ENCODE measurements around the gene MAOB.
"Not testable (repeated sequence)": the region's sequence is repeated elsewhere in the genome, so short reads cannot be mapped to it uniquely, and the experiment has no call there.

The MAOB gene

GRCh38 chrX:43750248-43750676 lies 132.0 kb downstream of the MAOB start:
- peak; percentile 70 for DNase-seq

DNA sequence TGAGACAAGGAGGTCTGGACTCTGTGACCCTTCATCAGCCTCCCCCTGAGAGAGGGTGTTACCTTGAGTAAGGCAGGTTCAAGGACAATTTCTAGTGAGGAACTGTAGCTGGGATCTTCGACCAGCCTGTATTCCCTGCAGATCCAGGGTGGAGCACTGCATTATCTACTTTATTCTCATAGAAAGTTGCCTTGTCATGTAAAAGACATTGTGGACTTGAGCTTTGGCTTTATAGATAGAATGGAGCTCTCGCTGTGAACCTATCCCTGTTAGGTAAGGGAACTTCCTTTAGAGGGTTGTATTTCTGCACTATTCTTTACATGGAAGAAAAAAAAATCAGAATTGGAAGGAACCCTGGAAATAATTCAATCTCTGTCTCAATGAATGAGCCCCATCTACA lies 134.8 kb downstream of the MAOB start:
- no peak for DNase-seq

DNA sequence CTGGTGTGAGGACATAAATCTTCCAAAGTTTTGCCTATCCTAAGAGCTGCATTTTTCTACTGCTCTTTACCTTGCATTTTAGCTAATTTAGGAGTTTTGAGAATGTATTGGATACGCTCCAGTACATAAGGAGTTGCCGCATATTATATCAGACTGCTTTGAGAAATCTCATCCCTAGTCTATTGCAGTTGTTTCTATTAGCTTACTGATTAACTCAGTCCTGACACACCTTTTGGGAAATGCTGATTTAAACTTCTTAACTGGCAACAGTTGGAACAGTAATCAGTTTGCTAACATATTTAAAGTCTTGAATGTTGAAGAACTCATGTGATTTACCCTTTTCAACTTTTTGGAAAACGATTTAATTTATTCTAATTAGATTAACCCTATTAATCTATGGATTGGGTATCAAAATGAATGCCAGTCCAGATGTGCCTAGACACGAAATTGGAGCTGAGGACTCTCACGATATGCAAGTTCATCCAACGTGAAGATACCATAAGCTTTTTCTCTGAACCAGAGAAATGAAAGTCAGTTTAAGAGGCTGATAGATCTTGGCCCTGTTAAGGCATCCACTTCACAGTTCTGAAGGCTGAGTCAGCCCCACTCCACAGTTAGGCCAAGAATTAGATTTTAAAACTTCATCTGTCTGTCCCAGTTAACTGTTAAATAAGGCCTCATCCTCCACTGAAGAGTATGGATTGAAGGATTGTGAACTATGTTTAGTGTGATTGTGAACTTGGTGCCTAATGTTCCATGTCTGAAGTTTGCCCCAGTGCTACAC lies 136.1 kb downstream of the MAOB start:
- no peak for DNase-seq

GRCh38 chrX:43744284-43744683 lies 138.0 kb downstream of the MAOB start:
- DNase-seq = no peak

- DNase-seq = no peak
Measured at GRCh38 chrX:43743100-43743822, 139.0 kb downstream of the MAOB start.

DNA sequence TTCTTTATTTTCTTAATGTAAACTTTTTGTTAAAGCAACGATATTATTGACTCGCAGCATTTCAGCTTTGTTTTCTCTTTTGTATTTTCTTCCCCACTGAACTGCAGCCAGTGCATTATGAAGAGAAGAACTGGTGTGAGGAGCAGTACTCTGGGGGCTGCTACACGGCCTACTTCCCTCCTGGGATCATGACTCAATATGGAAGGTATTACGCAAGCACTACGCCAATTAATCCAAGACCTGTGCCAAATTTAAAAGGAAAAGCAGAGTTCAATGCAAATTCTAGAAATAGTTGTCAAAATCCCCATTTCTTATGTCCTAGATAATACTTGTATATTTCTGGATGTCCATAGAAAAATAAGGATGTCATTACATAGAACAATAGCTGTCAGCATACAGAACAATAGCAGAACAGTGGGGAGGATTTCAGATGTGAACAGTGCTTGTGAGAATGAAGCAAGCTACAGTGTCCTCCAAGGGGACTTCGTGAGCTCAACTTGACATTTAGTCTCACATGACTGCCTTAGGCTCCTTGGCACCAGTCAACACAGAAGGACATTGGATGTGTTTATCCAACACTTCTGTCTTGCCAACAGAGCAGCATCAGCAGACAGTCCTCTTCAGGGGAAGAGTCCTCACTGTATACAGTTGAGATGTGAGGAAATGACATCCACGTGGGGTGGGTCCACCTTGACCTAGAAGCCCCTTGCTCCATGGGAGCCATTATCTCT lies 140.2 kb downstream of the MAOB start:
- DNase-seq = no peak

- no peak for DNase-seq
Measured at GRCh38 chrX:43735957-43736356, 146.3 kb downstream of the MAOB start.

DNA sequence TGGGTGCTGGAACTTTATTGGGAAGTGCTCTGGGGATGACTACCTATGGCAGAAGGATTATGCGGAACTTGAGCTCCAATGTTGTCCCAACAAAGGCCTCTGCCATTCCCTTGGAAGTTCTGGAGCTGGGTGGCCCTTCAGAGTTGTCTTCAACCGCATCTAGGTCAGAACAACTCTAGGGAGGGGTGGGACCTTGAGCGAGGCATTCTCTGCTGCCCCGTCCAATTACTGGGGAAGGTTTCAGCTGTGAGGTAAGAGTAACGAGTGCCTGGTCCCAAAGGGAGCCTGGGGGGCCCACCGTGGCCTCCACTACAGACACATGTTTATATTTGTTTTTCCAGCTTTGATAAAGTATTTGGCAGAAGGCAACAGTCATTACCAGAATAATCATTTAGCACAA lies 146.7 kb downstream of the MAOB start:
- no peak for DNase-seq

- no peak for DNase-seq
Measured at GRCh38 chrX:43734444-43734843, 147.8 kb downstream of the MAOB start.

DNA sequence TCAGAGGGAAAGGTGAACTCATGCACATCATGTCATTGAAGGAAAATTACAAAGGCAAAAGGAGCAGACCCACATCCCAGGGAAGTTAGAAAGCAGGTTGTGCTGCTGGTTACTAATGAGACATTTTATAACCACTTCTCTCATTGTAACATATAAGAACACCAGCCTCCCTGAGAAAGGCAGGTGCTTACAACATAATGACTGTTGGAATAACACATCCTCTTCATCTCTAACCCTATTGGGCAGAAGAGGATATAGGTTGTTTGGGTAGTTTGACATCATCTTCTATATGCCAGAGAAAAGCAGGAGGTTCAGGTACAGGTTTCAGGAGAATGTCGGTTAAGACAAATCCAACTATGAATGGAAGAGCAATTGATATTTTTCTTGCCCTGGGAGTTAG lies 148.6 kb downstream of the MAOB start:
- DNase-seq = no peak

- DNase-seq = no peak
Measured at GRCh38 chrX:43731086-43731485, 151.2 kb downstream of the MAOB start.

- DNase-seq = no peak
Measured at GRCh38 chrX:43728966-43729365, 153.3 kb downstream of the MAOB start.

DNA sequence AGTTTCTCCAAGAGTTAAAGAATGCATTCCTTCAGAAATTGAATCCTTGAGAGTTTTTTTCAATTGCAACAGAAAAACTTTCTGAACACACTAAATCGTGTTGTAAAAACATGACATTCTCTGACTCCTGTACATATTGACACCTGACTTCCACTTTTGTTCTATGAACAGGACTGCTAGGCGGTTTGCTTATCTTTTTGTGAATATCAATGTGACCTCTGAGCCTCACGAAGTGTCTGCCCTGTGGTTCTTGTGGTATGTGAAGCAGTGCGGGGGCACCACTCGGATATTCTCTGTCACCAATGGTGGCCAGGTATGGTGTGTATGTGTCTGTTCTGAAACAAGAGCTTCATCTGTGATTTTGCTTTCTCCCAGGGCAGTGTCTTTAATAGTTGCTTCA lies 154.2 kb downstream of the MAOB start:
- DNase-seq = peak; percentile 2

DNA sequence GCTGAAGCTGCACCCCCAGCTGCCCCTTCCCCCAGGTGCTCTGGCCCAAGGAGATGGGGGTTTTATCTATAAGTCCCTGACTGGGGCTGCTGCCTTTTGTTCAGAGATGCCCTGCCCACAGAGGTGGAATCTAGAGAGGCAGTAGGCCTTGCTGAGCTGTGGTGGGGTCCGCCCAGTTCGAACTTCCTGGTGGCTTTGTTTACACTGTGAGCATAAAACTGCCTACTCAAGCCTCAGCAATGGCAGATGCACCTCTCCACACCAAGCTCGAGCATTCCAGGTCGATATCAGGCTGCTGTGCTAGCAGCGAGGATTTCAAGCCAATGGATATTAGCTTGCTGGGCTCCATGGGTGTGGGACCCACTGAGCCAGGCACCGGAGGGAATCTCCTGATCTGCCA lies 155.0 kb downstream of the MAOB start:
- DNase-seq = not testable (repeated sequence)

DNA sequence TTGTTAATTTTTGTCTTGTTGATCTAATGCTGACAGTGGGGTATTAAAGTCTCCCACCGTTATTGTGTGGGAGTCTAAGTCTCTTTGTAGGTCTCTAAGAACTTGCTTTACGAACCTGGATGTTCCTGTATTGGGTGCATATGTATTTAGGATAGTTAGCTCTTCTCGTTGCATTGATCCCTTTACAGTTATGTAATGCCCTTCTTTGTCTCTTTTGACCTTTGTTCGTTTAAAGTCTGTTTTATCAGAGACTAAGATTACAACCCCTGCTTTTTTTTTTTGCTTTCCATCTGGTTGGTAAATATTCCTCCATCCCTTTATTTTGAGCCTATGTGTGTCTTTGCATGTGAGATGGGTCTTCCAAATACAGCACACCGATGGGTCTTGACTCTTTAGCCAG lies 157.0 kb downstream of the MAOB start:
- not testable (repeated sequence) for DNase-seq

DNA sequence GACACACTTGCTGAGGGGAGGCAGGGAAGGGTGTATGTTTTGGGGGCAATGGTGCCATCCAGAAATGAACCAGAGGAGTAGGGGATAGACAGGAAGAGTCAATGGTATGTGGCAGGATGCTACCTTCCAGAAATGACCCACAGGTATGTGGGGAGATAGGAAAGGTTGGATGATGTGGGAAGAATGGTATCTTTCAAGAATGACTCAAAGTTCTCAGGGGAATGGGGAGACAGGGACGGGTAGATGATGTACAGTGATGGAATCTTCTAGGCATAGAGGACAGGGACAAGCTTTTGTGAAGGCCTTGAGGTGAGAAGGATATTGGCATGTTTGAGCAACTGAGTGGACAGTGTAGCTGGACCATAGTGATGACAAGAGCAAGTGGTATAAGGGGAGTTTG lies 161.3 kb downstream of the MAOB start:
- no peak for DNase-seq

GRCh38 chrX:43720082-43720481 lies 162.2 kb downstream of the MAOB start:
- no peak for DNase-seq

GRCh38 chrX:43718956-43719355 lies 163.3 kb downstream of the MAOB start:
- DNase-seq = no peak

GRCh38 chrX:43718546-43718945 lies 163.7 kb downstream of the MAOB start:
- DNase-seq = no peak

GRCh38 chrX:43718081-43718480 lies 164.2 kb downstream of the MAOB start:
- DNase-seq = no peak

- DNase-seq = no peak
Measured at GRCh38 chrX:43717161-43717560, 165.1 kb downstream of the MAOB start.

GRCh38 chrX:43716696-43717095 lies 165.6 kb downstream of the MAOB start:
- no peak for DNase-seq
